Measurements from ENCODE around the gene OPA3.

DNA sequence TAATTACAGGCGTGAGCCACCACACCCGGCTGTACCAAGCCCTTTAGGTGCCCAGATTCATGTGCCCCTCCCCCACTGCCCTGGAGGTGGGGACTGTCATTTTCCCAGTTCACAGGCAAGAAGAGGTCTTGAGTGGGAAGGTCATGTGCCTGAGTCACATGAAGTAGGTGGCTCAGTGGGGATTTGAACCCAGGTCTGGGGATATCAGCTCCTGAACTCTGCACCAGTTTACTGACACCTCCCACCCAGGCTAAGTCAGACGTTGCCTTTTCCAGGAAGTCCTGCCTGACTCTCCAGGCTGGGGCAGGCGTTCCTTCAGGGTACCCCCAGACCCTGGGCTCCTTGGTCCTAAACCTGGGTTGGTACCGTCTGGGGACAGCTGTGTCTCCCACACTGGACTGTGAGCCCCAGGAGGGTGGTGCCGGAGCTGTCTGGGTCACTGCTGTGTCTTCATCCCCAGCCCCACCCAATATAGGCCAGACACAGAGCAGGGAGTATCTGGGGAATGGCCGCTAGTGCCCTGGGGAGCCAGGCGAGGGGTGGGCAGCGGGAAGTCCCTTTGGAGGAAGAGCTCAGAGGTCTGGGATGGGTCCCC is 68.7 kb downstream of the OPA3 start:
- TF ChIP-seq, protein P1, sequence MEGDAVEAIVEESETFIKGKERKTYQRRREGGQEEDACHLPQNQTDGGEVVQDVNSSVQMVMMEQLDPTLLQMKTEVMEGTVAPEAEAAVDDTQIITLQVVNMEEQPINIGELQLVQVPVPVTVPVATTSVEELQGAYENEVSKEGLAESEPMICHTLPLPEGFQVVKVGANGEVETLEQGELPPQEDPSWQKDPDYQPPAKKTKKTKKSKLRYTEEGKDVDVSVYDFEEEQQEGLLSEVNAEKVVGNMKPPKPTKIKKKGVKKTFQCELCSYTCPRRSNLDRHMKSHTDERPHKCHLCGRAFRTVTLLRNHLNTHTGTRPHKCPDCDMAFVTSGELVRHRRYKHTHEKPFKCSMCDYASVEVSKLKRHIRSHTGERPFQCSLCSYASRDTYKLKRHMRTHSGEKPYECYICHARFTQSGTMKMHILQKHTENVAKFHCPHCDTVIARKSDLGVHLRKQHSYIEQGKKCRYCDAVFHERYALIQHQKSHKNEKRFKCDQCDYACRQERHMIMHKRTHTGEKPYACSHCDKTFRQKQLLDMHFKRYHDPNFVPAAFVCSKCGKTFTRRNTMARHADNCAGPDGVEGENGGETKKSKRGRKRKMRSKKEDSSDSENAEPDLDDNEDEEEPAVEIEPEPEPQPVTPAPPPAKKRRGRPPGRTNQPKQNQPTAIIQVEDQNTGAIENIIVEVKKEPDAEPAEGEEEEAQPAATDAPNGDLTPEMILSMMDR (IDR thresholded peaks at IDR 0.05; ENCODE audit: borderline replicate concordance, extremely low read depth, low read length, poor library complexity, severe bottlenecking), result no peak
- TF ChIP-seq EZH2 (IDR thresholded peaks at IDR 0.05; ENCODE audit: borderline replicate concordance, low read depth, low read length, severe bottlenecking), result no peak

All from DND-41 (cell line).